Measurements from ENCODE around the gene LGSN.

DNA sequence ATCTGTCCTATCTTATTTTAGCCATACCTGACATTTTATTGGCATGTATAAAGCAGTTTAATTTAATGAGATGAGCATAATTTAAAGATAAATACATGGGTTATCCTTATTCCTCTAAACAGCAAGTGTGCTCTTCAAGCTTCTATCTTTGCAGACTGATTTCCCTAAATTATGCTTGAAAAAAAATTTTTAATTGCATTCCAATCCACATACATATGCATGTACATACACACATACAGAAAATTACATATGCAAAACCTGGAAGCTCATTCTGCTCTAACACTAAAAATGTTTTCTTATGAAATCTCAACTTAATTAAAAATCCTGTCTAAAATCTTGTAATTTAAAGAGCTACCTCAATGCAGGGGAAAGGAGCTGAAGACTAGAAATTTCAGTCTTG lies 73.2 kb downstream of the LGSN start:
- TF ChIP-seq, protein P1, sequence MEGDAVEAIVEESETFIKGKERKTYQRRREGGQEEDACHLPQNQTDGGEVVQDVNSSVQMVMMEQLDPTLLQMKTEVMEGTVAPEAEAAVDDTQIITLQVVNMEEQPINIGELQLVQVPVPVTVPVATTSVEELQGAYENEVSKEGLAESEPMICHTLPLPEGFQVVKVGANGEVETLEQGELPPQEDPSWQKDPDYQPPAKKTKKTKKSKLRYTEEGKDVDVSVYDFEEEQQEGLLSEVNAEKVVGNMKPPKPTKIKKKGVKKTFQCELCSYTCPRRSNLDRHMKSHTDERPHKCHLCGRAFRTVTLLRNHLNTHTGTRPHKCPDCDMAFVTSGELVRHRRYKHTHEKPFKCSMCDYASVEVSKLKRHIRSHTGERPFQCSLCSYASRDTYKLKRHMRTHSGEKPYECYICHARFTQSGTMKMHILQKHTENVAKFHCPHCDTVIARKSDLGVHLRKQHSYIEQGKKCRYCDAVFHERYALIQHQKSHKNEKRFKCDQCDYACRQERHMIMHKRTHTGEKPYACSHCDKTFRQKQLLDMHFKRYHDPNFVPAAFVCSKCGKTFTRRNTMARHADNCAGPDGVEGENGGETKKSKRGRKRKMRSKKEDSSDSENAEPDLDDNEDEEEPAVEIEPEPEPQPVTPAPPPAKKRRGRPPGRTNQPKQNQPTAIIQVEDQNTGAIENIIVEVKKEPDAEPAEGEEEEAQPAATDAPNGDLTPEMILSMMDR (IDR thresholded peaks at IDR 0.05 in 8 of 11, conservative IDR thresholded peaks at IDR 0.05 in 3 of 11) = no peak
- TF ChIP-seq POLR2A (IDR thresholded peaks at IDR 0.05) (no peak), POLR2AphosphoS5 (IDR thresholded peaks at IDR 0.05) (no peak)

Data from spleen (tissue), 7 donors.